Caco-2 (cell line): ENCODE results near the gene ANKRD63. TPM values are rescaled to one million over a fixed set of nuclear protein-coding genes. Genes with fewer than 3 reads are reported as not detected.

ENCODE experiments used
- BruUV-seq: library from RNA; stranded (reverse); fragments of 400-500 nt; replicated peaks from 2 replicates; lab custom pipeline; 2021; lab: Mats Ljungman, UMichigan
- CTCF ChIA-PET: fragments of 300-600 bp; sonication (Branson Sonifier 250); formaldehyde crosslinking; loops from one replicate; lab custom pipeline; 2022; ENCODE audit warnings: antibody characterized with exemption; lab: Charles Lee
- POLR2A ChIA-PET: fragments of 300-600 bp; sonication (Branson Sonifier 250); formaldehyde crosslinking; loops from one replicate; lab custom pipeline; 2022; ENCODE audit warnings: antibody characterized with exemption; lab: Charles Lee
- DNase-seq, 2 experiments: peaks; one replicate each; pipeline versions ENCODE4 v3.0.0 to v3.0.0-alpha.2; 2020 to 2022
- H3K27me3 ChIP-seq: replicated peaks from 2 replicates; pipeline ENCODE4 v1.6.0; 2011; ENCODE audit warnings: low read length; ENCODE audit not compliant: control insufficient read depth, insufficient read depth
- H3K36me3 ChIP-seq: 2 replicates; pipeline ENCODE4 v1.5.1; 2011; ENCODE audit warnings: low read length; ENCODE audit not compliant: control insufficient read depth, insufficient read depth
- H3K4me1 ChIP-seq: fragments of 250-450 bp; sonication (Bioruptor Pico); 2 replicates; pipeline ENCODE4 v1.5.1; 2020; ENCODE audit warnings: mild to moderate bottlenecking
- H3K4me3 ChIP-seq: 2 replicates; pipeline ENCODE4 v1.5.1; 2011; ENCODE audit warnings: low read depth, mild to moderate bottlenecking, control low read depth, low read length
- H3K9me3 ChIP-seq: fragments of 250-450 bp; sonication (Bioruptor Pico); 2 replicates; pipeline ENCODE4 v1.5.1; 2020; ENCODE audit warnings: mild to moderate bottlenecking, moderate library complexity
- H3K27ac Mint-ChIP-seq: one replicate; pipeline ENCODE4 v1.8.0; 2022; ENCODE audit warnings: mixed read lengths; ENCODE audit not compliant: unreplicated experiment
- H3K27me3 Mint-ChIP-seq: one replicate; pipeline ENCODE4 v1.8.0; 2022; ENCODE audit warnings: mixed read lengths; ENCODE audit not compliant: insufficient read depth, unreplicated experiment
- H3K36me3 Mint-ChIP-seq: one replicate; pipeline ENCODE4 v1.8.0; 2022; ENCODE audit warnings: mild to moderate bottlenecking, mixed read lengths; ENCODE audit not compliant: insufficient read depth, unreplicated experiment
- H3K4me1 Mint-ChIP-seq: one replicate; pipeline ENCODE4 v1.8.0; 2022; ENCODE audit warnings: low read depth, mixed read lengths; ENCODE audit not compliant: unreplicated experiment
- H3K4me3 Mint-ChIP-seq: one replicate; pipeline ENCODE4 v1.8.0; 2022; ENCODE audit warnings: mild to moderate bottlenecking, moderate library complexity, mixed read lengths; ENCODE audit not compliant: unreplicated experiment
- H3K9me3 Mint-ChIP-seq: one replicate; pipeline ENCODE4 v1.8.0; 2022; ENCODE audit warnings: mixed read lengths; ENCODE audit not compliant: unreplicated experiment
- intact Hi-C: fragments of 100-400 bp; cut with micrococcal nuclease; formaldehyde crosslinking; loops from one replicate; pipeline ENCODE4 v1.10.0; 2022; ENCODE audit not compliant: unreplicated experiment
- total RNA-seq: library from RNA; stranded (reverse); gene quantifications from 2 replicates; pipeline ENCODE4 v1.2.3, GENCODE V29; 2022
- TF ChIP-seq, protein P1 (sequence below), 2 experiments: fragments of 200-600 bp in 1 of 2; IDR thresholded peaks; 1 replicate in 1 of 2; 2 replicates in 1 of 2; pipeline versions ENCODE4 v1.5.1 to v1.8.0; 2011 to 2022; ENCODE audit warnings: antibody characterized with exemption in 1 of 2, control low read depth in 1 of 2, inconsistent platforms in 1 of 2, low read depth in 1 of 2, low read length in 1 of 2, mild to moderate bottlenecking in 1 of 2, moderate library complexity in 1 of 2; ENCODE audit not compliant: insufficient read depth in 1 of 2, severe bottlenecking in 1 of 2, unreplicated experiment in 1 of 2

ANKRD63 gene
- total RNA-seq, 1 experiment from 2014 or later: 0.79 TPM

DNA sequence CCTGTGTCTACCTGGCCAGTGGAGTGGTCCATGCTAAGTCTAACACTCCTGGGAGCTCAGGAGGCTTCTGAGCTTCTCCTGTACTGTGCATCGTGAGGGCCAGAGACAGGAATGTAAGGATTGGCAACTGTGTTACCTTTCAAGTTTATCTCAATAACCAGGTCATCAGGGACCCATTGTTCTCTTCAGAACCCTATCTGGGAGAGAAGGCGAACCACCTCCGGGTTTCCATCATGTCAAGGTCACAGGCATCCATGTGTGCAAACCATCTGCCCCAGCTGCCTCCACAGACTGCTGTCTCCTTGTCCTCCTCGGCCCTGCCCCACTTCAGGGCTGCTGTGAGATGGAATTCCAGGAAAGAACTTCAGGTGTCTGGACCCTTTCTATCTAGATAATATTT, 5.9 kb downstream of the ANKRD63 start:
- Mint-ChIP-seq H3K9me3 (no peaks in the 10 kb centered on the region), H3K4me3 (no peak overlapping the region), H3K27me3 (no peaks in the 10 kb centered on the region), H3K27ac (no peak overlapping the region), H3K4me1 (no peaks in the 10 kb centered on the region), H3K36me3 (peaks cover 16% of the 10 kb centered on the region)
- TF ChIP-seq, protein P1, sequence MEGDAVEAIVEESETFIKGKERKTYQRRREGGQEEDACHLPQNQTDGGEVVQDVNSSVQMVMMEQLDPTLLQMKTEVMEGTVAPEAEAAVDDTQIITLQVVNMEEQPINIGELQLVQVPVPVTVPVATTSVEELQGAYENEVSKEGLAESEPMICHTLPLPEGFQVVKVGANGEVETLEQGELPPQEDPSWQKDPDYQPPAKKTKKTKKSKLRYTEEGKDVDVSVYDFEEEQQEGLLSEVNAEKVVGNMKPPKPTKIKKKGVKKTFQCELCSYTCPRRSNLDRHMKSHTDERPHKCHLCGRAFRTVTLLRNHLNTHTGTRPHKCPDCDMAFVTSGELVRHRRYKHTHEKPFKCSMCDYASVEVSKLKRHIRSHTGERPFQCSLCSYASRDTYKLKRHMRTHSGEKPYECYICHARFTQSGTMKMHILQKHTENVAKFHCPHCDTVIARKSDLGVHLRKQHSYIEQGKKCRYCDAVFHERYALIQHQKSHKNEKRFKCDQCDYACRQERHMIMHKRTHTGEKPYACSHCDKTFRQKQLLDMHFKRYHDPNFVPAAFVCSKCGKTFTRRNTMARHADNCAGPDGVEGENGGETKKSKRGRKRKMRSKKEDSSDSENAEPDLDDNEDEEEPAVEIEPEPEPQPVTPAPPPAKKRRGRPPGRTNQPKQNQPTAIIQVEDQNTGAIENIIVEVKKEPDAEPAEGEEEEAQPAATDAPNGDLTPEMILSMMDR (IDR thresholded peaks at IDR 0.05; ENCODE audit: insufficient read depth in 1 of 2, low read depth in 1 of 2, low read length in 1 of 2, severe bottlenecking in 1 of 2, unreplicated experiment in 1 of 2): no peak
- CTCF ChIA-PET: interaction anchor here (1.1 kb wide), 1 partner anchor 59 kb away, joined by 3 read pairs; no protein-coding TSS in a partner anchor
- Histone ChIP-seq H3K36me3 (no peaks in the 10 kb centered on the region; the same call in 1 of the 2 replicates), H3K4me3 (no peak overlapping the region), H3K4me1 (no peaks in the 10 kb centered on the region; the same call in 1 of the 2 replicates), H3K9me3 (no peaks in the 10 kb centered on the region), H3K27me3 (no peaks in the 10 kb centered on the region)
- POLR2A ChIA-PET: no interaction called here
- BruUV-seq: no TSS peak
- no peak for DNase-seq
- intact Hi-C loops: no loop called here

DNA sequence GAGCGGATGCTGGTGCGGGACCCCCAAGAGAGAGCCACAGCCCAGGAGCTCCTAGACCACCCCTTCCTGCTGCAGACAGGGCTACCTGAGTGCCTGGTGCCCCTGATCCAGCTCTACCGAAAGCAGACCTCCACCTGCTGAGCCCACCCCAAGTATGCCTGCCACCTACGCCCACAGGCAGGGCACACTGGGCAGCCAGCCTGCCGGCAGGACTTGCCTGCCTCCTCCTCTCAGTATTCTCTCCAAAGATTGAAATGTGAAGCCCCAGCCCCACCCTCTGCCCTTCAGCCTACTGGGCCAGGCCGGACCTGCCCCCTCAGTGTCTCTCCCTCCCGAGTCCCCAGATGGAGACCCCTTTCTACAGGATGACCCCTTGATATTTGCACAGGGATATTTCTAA, 6.9 kb downstream of the ANKRD63 start:
- intact Hi-C loops: no loop called here
- TF ChIP-seq, protein P1 (IDR thresholded peaks at IDR 0.05; ENCODE audit: insufficient read depth in 1 of 2, low read depth in 1 of 2, low read length in 1 of 2, severe bottlenecking in 1 of 2, unreplicated experiment in 1 of 2): no peak
- no peaks in the 10 kb centered on the region for H3K4me1 Mint-ChIP-seq
- H3K4me3 ChIP-seq: no peak overlapping the region
- H3K4me3 Mint-ChIP-seq: no peak overlapping the region
- ChIA-PET POLR2A (no interaction called here), CTCF (interaction anchor here (1.1 to 2.2 kb wide), 2 partner anchors 56 to 59 kb away, joined by 3 to 9 read pairs; no protein-coding TSS in a partner anchor)
- H3K27me3 ChIP-seq: no peaks in the 10 kb centered on the region
- H3K9me3 Mint-ChIP-seq: no peaks in the 10 kb centered on the region
- no peak overlapping the region for H3K27ac Mint-ChIP-seq
- H3K4me1 ChIP-seq: no peaks in the 10 kb centered on the region; the same call in 1 of the 2 replicates
- H3K9me3 ChIP-seq: no peaks in the 10 kb centered on the region
- H3K36me3 ChIP-seq: no peaks in the 10 kb centered on the region; the same call in 1 of the 2 replicates
- no TSS peak for BruUV-seq
- H3K36me3 Mint-ChIP-seq: peaks cover 16% of the 10 kb centered on the region
- no peaks in the 10 kb centered on the region for H3K27me3 Mint-ChIP-seq
- no peak for DNase-seq

DNA sequence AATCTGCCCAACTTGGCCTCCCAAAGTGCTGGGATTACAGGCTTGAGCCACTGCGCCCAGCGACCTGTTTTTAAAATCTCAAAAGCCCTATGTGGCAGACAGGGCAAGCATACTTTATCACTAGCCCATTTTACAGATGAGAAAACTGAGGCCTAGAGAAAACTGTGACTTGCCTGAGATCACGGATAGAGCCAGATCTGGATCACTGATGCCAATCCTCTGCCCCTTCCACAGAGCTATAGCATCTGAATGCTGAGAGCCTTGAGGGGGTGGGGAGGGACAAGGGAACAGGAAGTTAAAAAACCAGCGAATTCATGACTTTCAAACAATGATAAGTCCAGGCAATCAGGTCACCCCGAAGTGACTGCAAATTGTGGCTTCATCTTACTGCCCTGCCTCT, 7.3 kb downstream of the ANKRD63 start:
- Histone ChIP-seq H3K27me3 (no peaks in the 10 kb centered on the region), H3K9me3 (no peaks in the 10 kb centered on the region), H3K4me1 (no peaks in the 10 kb centered on the region; the same call in 1 of the 2 replicates), H3K36me3 (no peaks in the 10 kb centered on the region; the same call in 1 of the 2 replicates), H3K4me3 (no peak overlapping the region)
- BruUV-seq: no TSS peak
- peaks cover 16% of the 10 kb centered on the region for H3K36me3 Mint-ChIP-seq
- intact Hi-C loops: no loop called here
- no peaks in the 10 kb centered on the region for H3K4me1 Mint-ChIP-seq
- no peaks in the 10 kb centered on the region for H3K27me3 Mint-ChIP-seq
- DNase-seq: no peak
- POLR2A ChIA-PET: no interaction called here
- CTCF ChIA-PET: interaction anchor here (1.0 to 2.2 kb wide), 2 partner anchors 56 to 61 kb away, joined by 4 to 9 read pairs; no protein-coding TSS in a partner anchor
- no peaks in the 10 kb centered on the region for H3K9me3 Mint-ChIP-seq
- H3K4me3 Mint-ChIP-seq: no peak overlapping the region
- no peak overlapping the region for H3K27ac Mint-ChIP-seq
- TF ChIP-seq, protein P1 (IDR thresholded peaks at IDR 0.05; ENCODE audit: insufficient read depth in 1 of 2, low read depth in 1 of 2, low read length in 1 of 2, severe bottlenecking in 1 of 2, unreplicated experiment in 1 of 2): no peak
